Activated T-cell treated with anti-CD3 and anti-CD28 coated beads, Interleukin-2, amount 50 U/mL, for 72 hours (primary cell): Measurements from ENCODE around the gene OTOP3. TPM values are rescaled to one million over a fixed set of nuclear protein-coding genes. Genes with fewer than 3 reads are reported as not detected.

Experiments
- ATAC-seq, 2 donors: fragments of 150-1000 bp; cut with Tn5 transposase; replicated peaks in 1 of 2; 2 replicates each; pipeline ENCODE4 v1.10.0; 2021; ENCODE audit warnings: moderate library complexity in 2 of 2, mild to moderate bottlenecking in 1 of 2
- DNase-seq, 2 donors: peaks; one replicate each; pipeline ENCODE4 v3.0.0; 2021 to 2022; ENCODE audit warnings: mixed read lengths in 1 of 2
- H3K27ac Mint-ChIP-seq: one replicate; pipeline ENCODE4 v1.8.0; 2022; ENCODE audit warnings: mild to moderate bottlenecking, moderate library complexity, mixed read lengths
- H3K27me3 Mint-ChIP-seq: one replicate; pipeline ENCODE4 v1.8.0; 2022; ENCODE audit warnings: low read depth, mixed read lengths
- H3K36me3 Mint-ChIP-seq, 2 donors: one replicate each; pipeline ENCODE4 v1.8.0; 2022; ENCODE audit warnings: mixed read lengths in 2 of 2, mild to moderate bottlenecking in 1 of 2; ENCODE audit not compliant: insufficient read depth in 2 of 2
- H3K4me1 Mint-ChIP-seq: one replicate; pipeline ENCODE4 v1.8.0; 2022; ENCODE audit warnings: low read depth, mixed read lengths
- H3K4me3 Mint-ChIP-seq, 2 donors: one replicate each; pipeline ENCODE4 v1.8.0; 2022; ENCODE audit warnings: mild to moderate bottlenecking in 2 of 2, mixed read lengths in 2 of 2, moderate library complexity in 2 of 2
- H3K9me3 Mint-ChIP-seq, 2 donors: one replicate each; pipeline ENCODE4 v1.8.0; 2022; ENCODE audit warnings: mixed read lengths in 2 of 2
- total RNA-seq, 2 donors: library from RNA; stranded (reverse); gene quantifications; one replicate each; pipeline ENCODE4 v1.2.3, GENCODE V29; 2022

The OTOP3 gene
- total RNA-seq, result not detected

DNA sequence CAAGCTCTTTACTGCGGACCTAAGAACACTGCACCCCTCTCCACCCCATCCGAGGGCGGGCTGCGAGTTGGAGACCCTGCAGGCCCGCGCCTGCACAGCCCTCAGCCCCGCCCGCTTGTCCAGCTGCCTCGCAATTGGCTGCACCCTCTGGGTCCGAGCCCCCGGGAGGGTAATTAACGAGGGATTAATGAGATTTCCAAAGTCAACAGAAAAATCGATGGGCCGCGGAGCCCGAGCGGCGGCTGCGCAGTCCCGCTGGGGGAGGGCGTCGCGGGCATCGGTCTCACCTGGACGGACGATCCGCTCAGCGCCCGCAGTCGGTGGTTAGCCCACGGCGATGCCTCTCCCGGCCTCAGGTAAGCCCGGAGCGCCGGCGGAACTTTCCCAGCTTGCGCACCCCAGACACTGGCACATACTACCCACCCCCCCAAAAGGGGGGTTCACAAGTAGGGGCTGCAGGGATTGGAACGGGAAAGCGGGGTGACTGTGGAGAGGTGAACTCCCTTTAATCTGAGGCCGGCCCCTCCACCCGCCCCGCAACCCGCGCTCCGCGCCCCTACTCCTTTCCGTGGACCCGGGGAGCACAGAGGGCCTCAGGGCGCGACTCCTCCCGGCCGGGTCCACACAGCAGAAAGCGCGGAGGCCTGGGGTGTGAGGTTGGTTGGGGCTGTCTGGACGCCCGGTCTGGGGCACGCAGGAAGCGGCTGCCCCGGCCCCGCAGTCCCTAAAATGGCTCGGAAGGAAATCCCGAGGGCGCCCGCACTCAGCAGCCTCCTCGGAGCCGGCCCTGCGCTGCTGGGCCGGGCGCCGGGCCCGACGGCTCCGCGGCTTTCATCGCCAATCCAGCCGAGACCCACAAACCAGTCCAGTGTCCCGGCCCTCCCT is at the start of gene OTOP3:
Gene OTOP3 (plus strand): TSS at position 314 of the 885 bp plus-strand sequence. CDS start 24 bp downstream, at position 338.
- Mint-ChIP-seq H3K27ac (no peak within 1 kb of the TSS), H3K27me3 (peaks cover 69% of the 10 kb centered on the region), H3K4me1 (no peaks in the 10 kb centered on the region), H3K9me3 (no peaks in the 10 kb centered on the region), H3K4me3 (no peak within 1 kb of the TSS), H3K36me3 (no peaks in the 10 kb centered on the region)
- no peak for DNase-seq
- ATAC-seq, result peak in 1 of 2 donors; percentile 18

DNA sequence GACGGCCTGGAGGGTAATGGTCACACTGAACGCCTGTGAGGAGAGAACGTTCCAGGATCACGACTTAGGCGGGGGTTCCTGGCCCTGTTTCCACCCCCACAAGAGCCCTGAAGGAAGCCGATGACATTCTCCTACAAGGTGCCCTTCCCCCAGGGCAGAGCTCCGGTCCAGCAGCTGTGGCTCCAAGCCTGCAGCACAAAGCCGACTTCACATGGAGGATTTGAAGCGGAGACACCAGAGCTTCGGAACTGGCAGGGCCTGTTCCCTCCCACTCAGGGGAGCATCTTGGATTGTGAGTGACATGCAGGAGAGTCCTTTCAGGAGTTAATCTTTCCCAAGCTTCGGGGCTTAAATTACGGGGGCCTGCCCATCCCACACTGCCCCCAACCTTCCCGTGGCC is 47.2 kb upstream of the OTOP3 start:
- Mint-ChIP-seq H3K9me3 (no peaks in the 10 kb centered on the region), H3K4me3 (no peak overlapping the region), H3K36me3 (no peaks in the 10 kb centered on the region), H3K4me1 (no peaks in the 10 kb centered on the region), H3K27me3 (no peaks in the 10 kb centered on the region), H3K27ac (no peak overlapping the region)
- ATAC-seq (no peak), DNase-seq (no peak)

DNA sequence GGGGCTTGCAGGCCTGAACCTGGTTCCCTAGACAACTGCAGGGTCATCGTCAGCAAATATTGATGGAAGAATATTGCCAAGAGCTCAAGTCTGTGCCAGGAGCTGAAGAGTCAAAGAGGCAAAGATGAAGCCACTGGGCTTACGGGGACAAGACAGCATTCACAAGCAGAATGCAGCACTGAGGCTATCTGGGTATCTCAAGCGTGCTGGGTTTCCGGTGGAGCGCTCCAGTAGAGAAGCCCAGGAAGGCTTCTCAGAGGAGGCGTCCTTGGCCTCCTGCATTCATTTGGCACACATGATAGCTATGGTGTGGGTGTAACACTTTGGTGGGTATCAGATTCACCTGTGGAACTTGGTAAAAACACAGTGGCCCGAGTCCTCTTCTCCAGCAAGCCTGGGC is 45.1 kb upstream of the OTOP3 start:
- Mint-ChIP-seq H3K27ac (no peak overlapping the region), H3K9me3 (no peaks in the 10 kb centered on the region), H3K4me1 (no peaks in the 10 kb centered on the region), H3K4me3 (no peak overlapping the region), H3K36me3 (peaks cover 0 to 1% of the 10 kb centered on the region in 2 donors), H3K27me3 (peaks cover 15% of the 10 kb centered on the region)
- ATAC-seq, result no peak
- no peak for DNase-seq

DNA sequence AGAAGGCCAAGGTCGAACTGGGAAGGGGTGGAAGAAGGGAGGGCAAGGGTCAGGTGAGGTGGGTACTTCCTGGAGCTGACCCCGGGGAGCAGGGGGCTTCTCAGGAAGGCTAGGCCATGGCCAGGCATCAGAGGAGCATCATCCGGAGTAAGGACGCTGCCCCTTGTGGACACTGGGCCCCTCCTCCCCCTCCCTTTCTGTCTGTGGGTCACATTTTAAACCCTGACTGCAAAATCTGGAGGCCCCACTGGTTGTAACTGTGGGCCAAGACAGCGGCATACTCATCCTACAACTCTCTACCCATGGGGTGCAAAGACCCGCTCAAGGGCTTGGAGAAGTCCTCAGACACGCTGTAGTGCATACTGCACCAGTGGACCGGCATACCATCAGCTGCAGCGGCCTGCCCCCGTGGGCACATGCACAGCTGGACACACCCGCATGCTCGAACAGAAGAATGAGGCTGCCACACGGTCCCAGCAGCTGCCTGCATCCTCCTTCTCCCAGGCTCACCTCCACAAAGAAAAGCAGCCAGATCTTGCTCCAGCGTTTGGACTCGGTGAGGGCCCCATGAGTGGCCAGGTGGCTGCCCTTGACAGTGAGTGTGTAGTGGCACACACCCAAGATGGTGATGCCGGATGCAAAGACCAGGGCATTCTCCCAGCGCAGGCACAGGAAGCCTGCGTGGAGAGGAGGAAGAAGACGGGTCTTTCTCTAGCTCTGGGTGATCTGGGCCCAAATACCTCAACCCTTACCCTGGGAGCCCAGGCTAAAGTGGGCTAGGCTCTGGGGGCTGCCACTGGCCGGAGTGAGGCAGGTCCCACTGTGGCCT is 43.5 kb upstream of the OTOP3 start:
- DNase-seq, result no peak
- Mint-ChIP-seq H3K27ac (no peak overlapping the region), H3K4me1 (no peaks in the 10 kb centered on the region), H3K4me3 (no peak overlapping the region), H3K36me3 (peaks cover 0 to 1% of the 10 kb centered on the region in 2 donors), H3K27me3 (peaks cover 27% of the 10 kb centered on the region), H3K9me3 (no peaks in the 10 kb centered on the region)
- no peak for ATAC-seq

DNA sequence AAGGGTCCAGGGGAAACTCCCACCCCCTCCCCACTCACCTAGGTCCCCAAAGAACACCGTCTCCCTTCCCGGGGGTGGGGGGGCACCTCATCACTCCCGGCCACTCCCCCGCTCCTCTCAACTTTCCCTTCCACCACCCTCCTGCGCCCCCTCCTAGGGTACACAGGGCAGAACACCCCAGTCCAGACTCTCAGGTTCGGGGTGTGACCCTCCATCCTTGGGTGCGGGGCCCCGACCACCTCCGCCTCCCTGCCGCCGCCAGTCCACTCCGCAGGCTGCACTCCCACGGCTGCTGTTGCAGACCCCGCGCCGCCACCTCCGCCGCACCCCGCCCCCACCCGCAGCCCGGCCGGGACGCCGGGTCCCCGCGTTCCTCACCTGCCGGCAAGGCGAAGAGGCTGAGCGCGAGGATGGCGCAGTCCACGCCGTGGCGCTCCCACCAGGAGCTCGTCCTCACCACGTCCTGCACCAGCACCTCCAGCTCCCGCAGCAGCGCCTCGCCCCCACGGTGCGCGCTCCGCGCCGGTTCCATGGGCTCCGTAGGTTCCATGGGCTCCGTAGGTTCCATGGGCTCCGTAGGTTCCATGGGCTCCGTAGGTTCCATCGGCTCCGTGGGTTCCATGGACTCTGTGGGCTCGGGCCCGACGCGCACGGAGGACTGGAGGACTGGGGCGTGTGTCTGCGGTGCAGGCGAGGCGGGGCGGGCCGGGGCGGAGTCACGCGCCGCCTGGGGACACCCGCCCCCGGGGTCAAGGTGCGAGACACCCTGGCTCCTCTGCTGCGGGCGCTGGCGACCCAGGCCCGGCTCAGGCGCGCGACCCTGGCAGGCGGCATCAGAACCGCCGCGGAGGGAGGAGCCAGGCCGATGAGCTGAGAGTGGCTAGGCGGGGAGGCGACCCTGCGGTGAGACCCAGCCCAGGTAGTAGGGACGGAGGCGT is 42.5 kb upstream of the OTOP3 start, which contains the start of gene FADS6:
Gene FADS6 (minus strand): TSS at position 660 of the 938 bp plus-strand sequence. CDS start 38 bp downstream, at position 622.
- Mint-ChIP-seq H3K4me1 (no peaks in the 10 kb centered on the region), H3K36me3 (peaks cover 0 to 1% of the 10 kb centered on the region in 2 donors), H3K27ac (no peak within 1 kb of the TSS), H3K4me3 (peak within 1 kb of the TSS; percentile 49 to 77), H3K27me3 (peaks cover 27% of the 10 kb centered on the region), H3K9me3 (no peaks in the 10 kb centered on the region)
- ATAC-seq (peak; percentile 69), DNase-seq (peak in 1 of 2 donors; percentile 24)

GRCh38 chr17:74893936-74894671 is 41.6 kb upstream of the OTOP3 start:
- no peak for DNase-seq
- no peak overlapping the region for H3K27ac Mint-ChIP-seq
- H3K4me3 Mint-ChIP-seq, result peak overlapping the region; percentile 46 to 77
- H3K4me1 Mint-ChIP-seq, result no peaks in the 10 kb centered on the region
- ATAC-seq, result no peak
- peaks cover 0 to 1% of the 10 kb centered on the region in 2 donors for H3K36me3 Mint-ChIP-seq
- H3K9me3 Mint-ChIP-seq, result no peaks in the 10 kb centered on the region
- peaks cover 27% of the 10 kb centered on the region for H3K27me3 Mint-ChIP-seq

DNA sequence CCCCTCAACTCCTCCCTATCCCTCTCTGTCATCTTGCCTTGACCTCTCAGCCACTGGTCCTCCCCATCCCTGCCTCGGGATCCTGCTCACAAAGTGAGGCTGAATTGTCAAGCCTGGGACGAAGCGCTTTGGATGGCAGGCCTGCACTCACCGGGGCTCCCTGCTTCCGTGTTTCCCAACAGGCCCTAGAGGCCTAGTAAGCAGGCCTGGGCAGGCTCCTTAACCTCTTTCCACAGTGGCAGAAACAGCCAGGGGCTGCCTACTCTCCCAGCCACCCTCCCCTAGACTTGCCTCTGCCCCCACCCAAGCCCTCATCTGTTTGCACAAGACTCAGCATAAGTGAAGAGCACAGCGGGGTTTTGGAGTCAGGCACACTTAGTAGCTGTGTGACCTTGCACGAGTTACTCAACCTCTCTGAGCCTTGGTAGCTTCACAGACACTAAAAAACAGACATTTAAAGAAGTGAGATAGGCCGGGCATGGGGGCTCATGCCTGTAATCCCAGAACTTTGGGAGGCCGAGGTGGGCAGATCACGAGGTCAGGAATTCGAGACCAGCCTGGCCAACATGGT is 37.2 kb upstream of the OTOP3 start:
- ATAC-seq, result no peak
- peaks cover 0 to 1% of the 10 kb centered on the region in 2 donors for H3K36me3 Mint-ChIP-seq
- H3K4me3 Mint-ChIP-seq, result no peak overlapping the region

DNA sequence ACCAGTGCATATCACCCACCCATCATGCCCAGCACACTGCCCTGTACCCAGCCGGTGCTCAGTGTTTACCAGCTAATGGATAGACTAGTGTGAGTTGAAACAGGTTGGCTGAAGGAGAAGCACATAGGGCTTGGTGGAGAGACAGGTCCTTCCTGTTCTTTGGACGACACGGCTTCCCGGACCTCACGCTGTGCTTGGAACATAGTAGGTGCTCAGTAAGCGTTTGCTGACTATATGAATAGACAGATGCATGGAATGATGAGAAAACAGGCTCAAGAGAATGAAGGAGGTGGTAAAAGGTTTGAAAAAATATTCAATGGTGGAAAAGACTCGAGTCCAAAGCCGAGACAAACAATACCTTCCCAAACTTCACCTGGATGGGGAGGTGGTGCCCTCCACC is 35.5 kb upstream of the OTOP3 start:
- DNase-seq (no peak), ATAC-seq (no peak)
- Mint-ChIP-seq H3K9me3 (no peaks in the 10 kb centered on the region), H3K27ac (no peak overlapping the region), H3K4me3 (no peak overlapping the region), H3K4me1 (no peaks in the 10 kb centered on the region), H3K27me3 (peaks cover 19% of the 10 kb centered on the region), H3K36me3 (no peaks in the 10 kb centered on the region)

More for the DNA sequence above, 37.2 kb upstream of the OTOP3 start:
- Mint-ChIP-seq H3K4me1 (no peaks in the 10 kb centered on the region), H3K9me3 (no peaks in the 10 kb centered on the region), H3K27me3 (peaks cover 30% of the 10 kb centered on the region), H3K27ac (no peak overlapping the region)
- DNase-seq, result no peak

DNA sequence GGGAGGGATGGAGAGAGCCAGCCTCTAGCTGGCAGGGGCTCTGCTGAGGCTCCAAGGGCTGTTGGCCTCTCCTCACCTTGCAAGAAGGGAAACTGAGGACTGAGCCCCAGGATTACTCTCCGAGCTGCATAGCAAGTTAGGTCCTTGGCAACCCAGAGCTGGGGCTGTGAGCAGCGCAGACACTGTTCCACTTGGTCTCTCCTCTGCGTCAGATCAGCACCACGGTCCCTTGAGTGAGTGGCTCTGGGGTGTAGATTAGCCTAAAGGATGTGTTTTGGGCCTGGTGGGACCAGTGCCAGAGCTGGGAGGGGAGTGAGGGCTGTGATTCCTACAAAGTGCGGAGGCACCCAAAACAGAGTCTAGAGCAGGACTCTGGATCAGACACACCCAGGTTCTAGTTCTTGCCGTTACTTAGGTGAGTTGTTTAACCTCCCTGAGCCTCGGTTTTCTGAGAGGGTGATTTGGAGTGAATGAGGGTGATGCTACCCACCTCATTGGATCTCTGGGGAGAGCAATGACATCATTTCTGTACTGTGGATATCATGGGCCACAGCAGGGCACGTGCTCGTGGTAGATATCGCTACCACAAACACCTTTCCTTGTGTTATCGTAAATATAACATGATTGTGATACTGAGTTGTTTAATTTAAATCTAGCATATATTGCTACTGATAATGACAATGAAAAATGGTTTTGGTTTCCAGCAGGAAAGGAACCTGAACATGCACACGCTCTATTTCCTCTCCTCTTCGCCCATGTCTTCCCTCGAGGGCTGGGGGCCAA is 34.2 kb upstream of the OTOP3 start:
- Mint-ChIP-seq H3K9me3 (no peaks in the 10 kb centered on the region), H3K4me3 (no peak overlapping the region), H3K27ac (no peak overlapping the region), H3K36me3 (no peaks in the 10 kb centered on the region), H3K27me3 (peaks cover 8% of the 10 kb centered on the region), H3K4me1 (no peaks in the 10 kb centered on the region)
- DNase-seq (no peak), ATAC-seq (no peak)

- H3K4me1 Mint-ChIP-seq, result no peaks in the 10 kb centered on the region
These were observed 32.7 kb upstream of the OTOP3 start for GRCh38 chr17:74903034-74903433.

DNA sequence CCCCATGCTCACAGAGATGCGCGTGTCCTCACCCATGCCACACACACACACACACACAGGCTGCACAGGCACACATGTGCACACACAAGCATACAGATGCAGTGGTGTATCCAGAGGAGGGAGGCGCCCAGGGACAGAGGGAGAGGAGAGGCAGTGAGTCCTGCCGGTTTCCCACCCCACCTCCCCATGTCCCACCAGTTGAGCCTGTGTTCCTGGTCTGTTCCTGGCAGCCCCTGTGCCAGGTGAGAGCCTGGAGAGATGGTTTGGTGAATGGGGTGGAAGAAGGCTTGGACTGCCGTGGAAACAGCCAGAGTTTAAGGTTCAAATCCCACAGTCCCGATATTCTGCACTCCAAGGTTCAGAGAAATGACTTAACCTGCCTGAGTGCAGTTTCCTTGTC is 32.0 kb upstream of the OTOP3 start:
- H3K9me3 Mint-ChIP-seq, result no peaks in the 10 kb centered on the region

More at GRCh38 chr17:74903034-74903433, 32.7 kb upstream of the OTOP3 start:
- peaks cover 6% of the 10 kb centered on the region for H3K27me3 Mint-ChIP-seq
- H3K4me3 Mint-ChIP-seq, result no peak overlapping the region
- no peaks in the 10 kb centered on the region for H3K36me3 Mint-ChIP-seq
- ATAC-seq, result no peak
- no peak for DNase-seq
- no peak overlapping the region for H3K27ac Mint-ChIP-seq
- no peaks in the 10 kb centered on the region for H3K9me3 Mint-ChIP-seq

More for the DNA sequence above, 32.0 kb upstream of the OTOP3 start:
- H3K4me1 Mint-ChIP-seq, result no peaks in the 10 kb centered on the region
- H3K27me3 Mint-ChIP-seq, result peaks cover 7% of the 10 kb centered on the region
- H3K27ac Mint-ChIP-seq, result no peak overlapping the region
- H3K4me3 Mint-ChIP-seq, result no peak overlapping the region
- DNase-seq, result no peak
- no peak for ATAC-seq
- no peaks in the 10 kb centered on the region for H3K36me3 Mint-ChIP-seq
